ENCODE results near the gene NGLY1. TPM values are rescaled to one million over a fixed set of nuclear protein-coding genes. Genes with fewer than 3 reads are reported as not detected.

The NGLY1 gene
- total RNA-seq, 2 donors from 2014 or later = 39.5 to 40.4 TPM

DNA sequence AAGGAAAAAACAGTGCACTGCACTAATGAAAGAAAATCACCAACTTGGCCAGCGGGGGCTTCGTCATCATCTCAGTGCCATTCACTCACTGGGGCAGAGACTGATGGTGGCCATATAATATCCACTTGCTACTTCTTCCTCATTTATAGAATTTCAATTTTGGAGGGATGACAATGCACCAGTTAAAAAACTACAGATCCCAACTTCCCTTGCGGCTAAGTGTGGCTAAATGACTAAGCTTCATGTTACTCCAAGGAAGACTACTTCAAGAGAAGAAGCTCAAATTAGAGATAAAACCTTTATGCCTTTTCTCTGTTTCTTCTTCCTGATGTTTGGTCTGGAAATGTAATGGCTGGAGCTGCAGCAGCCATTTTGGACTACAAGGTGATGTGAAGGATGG is 38.8 kb downstream of the NGLY1 start:
- no peaks in the 10 kb centered on the region for H3K27me3 ChIP-seq (ENCODE audit: control insufficient read depth, insufficient read depth, low read length, poor library complexity, severe bottlenecking)
- H3K27ac ChIP-seq (ENCODE audit: low read depth, low read length) = no peak overlapping the region
- no peaks in the 10 kb centered on the region for H3K9me3 ChIP-seq (ENCODE audit: control insufficient read depth, low read length)
- WGBS, 2 experiments (ENCODE audit: insufficient coverage in 1 of 2, insufficient read length in 1 of 2) = 98 to 100% methylated on average over 1 to 3 of the region's 3 CpGs
- DNase-seq = no peak
- H3K9me3 Mint-ChIP-seq = no peaks in the 10 kb centered on the region
- peaks cover 32% of the 10 kb centered on the region for H3K36me3 Mint-ChIP-seq (ENCODE audit: low read depth)
- TF ChIP-seq CTCF (conservative IDR thresholded peaks at IDR 0.05) = peak; percentile 16
- H3K4me3 Mint-ChIP-seq = no peak overlapping the region
- H3K9ac ChIP-seq (ENCODE audit: extremely low read depth, low read length, poor library complexity, severe bottlenecking) = no peak overlapping the region
- no peak overlapping the region for H3K4me3 ChIP-seq (ENCODE audit: low read length)
- H3K27ac Mint-ChIP-seq = no peak overlapping the region
- H3K36me3 ChIP-seq (ENCODE audit: control insufficient read depth, insufficient read depth, low read length) = peaks cover 14% of the 10 kb centered on the region
- H3K4me1 Mint-ChIP-seq = peaks cover 28% of the 10 kb centered on the region
- no peaks in the 10 kb centered on the region for H3K27me3 Mint-ChIP-seq (ENCODE audit: insufficient read depth)
- peaks cover 13% of the 10 kb centered on the region for H3K4me1 ChIP-seq (ENCODE audit: control insufficient read depth, insufficient read depth, low read length)

DNA sequence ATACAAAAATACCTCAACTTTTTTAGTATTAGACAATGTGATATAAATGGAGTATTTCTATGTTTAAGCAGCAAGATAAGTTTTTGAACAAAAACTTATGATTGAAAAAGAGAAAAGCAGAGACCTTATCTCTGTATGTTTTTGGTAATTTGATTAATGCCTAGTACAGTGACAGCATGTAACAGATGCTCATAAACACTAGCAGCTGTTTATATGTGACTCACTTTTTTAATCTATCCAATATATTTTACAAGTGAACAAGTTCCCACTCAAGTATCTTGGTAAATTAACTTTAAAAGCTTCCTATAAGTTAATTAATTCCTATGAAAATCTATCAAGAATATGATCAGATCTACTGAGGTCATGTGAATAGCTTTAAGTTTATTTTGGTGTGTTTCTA is 55.1 kb downstream of the NGLY1 start:
- no peak for TF ChIP-seq CTCF (conservative IDR thresholded peaks at IDR 0.05)
- H3K9ac ChIP-seq (ENCODE audit: extremely low read depth, low read length, poor library complexity, severe bottlenecking) = no peak overlapping the region
- no peak overlapping the region for H3K27ac ChIP-seq (ENCODE audit: low read depth, low read length)
- H3K4me1 ChIP-seq (ENCODE audit: control insufficient read depth, insufficient read depth, low read length) = no peaks in the 10 kb centered on the region
- no peaks in the 10 kb centered on the region for H3K27me3 ChIP-seq (ENCODE audit: control insufficient read depth, insufficient read depth, low read length, poor library complexity, severe bottlenecking)
- no peaks in the 10 kb centered on the region for H3K9me3 ChIP-seq (ENCODE audit: control insufficient read depth, low read length)
- peaks cover 28% of the 10 kb centered on the region for H3K36me3 ChIP-seq (ENCODE audit: control insufficient read depth, insufficient read depth, low read length)
- H3K4me3 ChIP-seq (ENCODE audit: low read length) = no peak overlapping the region
- Mint-ChIP-seq H3K27me3 (ENCODE audit: insufficient read depth) (no peaks in the 10 kb centered on the region), H3K36me3 (ENCODE audit: low read depth) (peaks cover 15% of the 10 kb centered on the region), H3K4me1 (peaks cover 19% of the 10 kb centered on the region), H3K4me3 (no peak overlapping the region), H3K9me3 (no peaks in the 10 kb centered on the region), H3K27ac (no peak overlapping the region)
- DNase-seq = no peak

DNA sequence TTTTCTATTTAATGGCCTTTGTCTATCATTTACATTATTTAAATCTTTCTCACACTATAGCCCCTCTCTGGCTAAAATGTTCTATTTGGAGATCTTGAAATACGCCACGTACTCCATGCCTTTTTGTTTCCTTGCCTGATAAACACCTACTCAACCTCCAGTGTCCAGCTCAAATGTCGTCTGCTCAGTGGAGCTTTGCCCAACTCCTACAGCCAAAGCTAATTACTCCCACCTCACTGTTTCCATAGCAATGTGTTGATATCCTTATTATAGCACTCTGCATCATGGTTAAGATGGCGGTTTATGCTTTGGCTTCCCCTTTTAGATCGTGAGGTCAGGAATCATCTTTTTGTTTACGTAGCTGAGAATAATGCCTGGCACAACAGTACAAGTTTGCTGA is 55.9 kb downstream of the NGLY1 start:
- Histone ChIP-seq H3K9me3 (ENCODE audit: control insufficient read depth, low read length) (no peaks in the 10 kb centered on the region), H3K27ac (ENCODE audit: low read depth, low read length) (no peak overlapping the region), H3K36me3 (ENCODE audit: control insufficient read depth, insufficient read depth, low read length) (peaks cover 23% of the 10 kb centered on the region), H3K27me3 (ENCODE audit: control insufficient read depth, insufficient read depth, low read length, poor library complexity, severe bottlenecking) (no peaks in the 10 kb centered on the region), H3K9ac (ENCODE audit: extremely low read depth, low read length, poor library complexity, severe bottlenecking) (no peak overlapping the region), H3K4me1 (ENCODE audit: control insufficient read depth, insufficient read depth, low read length) (no peaks in the 10 kb centered on the region), H3K4me3 (ENCODE audit: low read length) (no peak overlapping the region)
- DNase-seq = no peak
- peaks cover 10% of the 10 kb centered on the region for H3K36me3 Mint-ChIP-seq (ENCODE audit: low read depth)
- H3K27me3 Mint-ChIP-seq (ENCODE audit: insufficient read depth) = no peaks in the 10 kb centered on the region
- WGBS, 2 experiments (ENCODE audit: insufficient coverage in 1 of 2, insufficient read length in 1 of 2) = 83 to 93% methylated on average over 3 to 6 of the region's 6 CpGs
- H3K27ac Mint-ChIP-seq = no peak overlapping the region
- no peak for TF ChIP-seq CTCF (conservative IDR thresholded peaks at IDR 0.05)
- H3K9me3 Mint-ChIP-seq = no peaks in the 10 kb centered on the region
- no peak overlapping the region for H3K4me3 Mint-ChIP-seq
- peaks cover 19% of the 10 kb centered on the region for H3K4me1 Mint-ChIP-seq
